ENCODE measurements around the gene GNPAT.

- TF ChIP-seq CTCF (conservative IDR thresholded peaks at IDR 0.05; ENCODE audit: low read depth, low read length) (no peak), EZH2 (IDR thresholded peaks at IDR 0.05; ENCODE audit: borderline replicate concordance, low read depth, low read length, poor library complexity, severe bottlenecking) (no peak)
Observed at GRCh38 chr1:231311720-231312431, 70.9 kb downstream of the GNPAT start.
